Measurements from ENCODE around the gene RBMS1.
A peak's percentile ranks its signal among the peaks of the same experiment; 100 is the strongest.

RBMS1 gene

DNA sequence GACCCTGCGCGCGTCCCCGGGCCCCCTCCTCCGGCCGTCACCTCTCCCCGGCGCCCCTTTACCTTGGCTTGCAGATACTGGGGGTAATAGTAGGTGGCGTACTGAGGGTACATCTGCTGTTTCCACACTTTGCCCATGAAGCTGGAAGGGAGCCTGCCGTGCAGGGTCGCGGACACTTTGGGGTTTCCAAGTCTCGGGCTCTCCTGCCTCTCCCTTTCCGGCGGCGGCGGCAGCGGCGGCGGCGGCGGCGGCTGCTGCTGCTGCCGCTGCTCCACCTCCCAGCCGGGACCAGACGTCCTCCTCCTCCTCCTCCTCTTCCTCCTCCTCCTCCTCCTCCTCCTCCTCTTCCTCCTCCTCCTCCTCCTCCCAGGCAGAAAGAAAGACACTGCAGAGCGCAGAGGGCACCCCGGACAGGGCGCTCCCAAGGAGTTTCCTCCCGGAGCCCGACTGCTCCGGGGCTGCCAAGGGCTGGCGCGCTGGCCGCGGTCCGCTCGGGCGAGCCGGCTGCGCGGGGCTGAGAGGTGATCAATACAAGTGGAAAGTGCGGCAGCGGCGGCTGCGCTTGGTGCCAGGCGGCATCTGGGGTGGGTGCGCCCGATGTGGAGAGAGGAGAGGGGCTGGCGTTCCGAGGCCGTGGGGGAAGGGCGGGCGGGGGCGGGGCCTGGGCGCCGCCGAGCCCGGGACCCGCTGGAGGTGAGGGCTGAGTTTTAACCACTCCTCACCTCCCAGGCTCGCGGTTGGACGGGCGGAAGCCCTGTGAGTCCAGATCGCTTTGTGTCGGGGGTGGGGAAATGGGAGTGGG, at the start of gene RBMS1:
RBMS1 (minus strand) TSS at position 581 of the 802 bp plus-strand sequence; CDS start at position 137, 444 bp downstream.
- H3K27ac Mint-ChIP-seq = no peak within 1 kb of the TSS
- peak; percentile 71 to 78 for ATAC-seq (replicated peaks)
- no peaks in the 10 kb centered on the region for H3K36me3 Mint-ChIP-seq
- H3K9me3 Mint-ChIP-seq = no peaks in the 10 kb centered on the region
- DNase-seq = peak; percentile 2
- H3K4me3 Mint-ChIP-seq = peak within 1 kb of the TSS; percentile 87 to 96
- H3K27me3 Mint-ChIP-seq = peaks cover 36 to 41% of the 10 kb centered on the region in 2 donors
- peaks cover 3 to 13% of the 10 kb centered on the region in 2 donors for H3K4me1 Mint-ChIP-seq

DNA sequence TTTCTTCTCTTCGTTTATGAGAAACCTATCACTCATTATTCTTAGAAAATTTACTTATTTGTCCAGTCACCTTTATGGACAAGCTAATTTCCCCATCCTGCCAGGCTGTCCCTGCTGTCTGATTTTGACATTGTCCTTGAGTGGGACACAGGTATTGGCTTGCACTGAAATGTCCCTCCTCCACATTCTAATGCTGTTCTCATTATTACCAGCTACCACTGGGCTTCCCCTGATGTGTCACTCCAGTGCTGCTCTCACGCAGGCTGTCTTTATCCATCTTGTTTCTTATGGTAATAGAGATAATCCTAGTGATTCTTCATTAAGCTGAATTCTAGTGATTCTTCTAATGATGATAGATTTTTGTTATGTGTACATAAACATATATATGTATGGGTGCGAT, 48.1 kb upstream of the RBMS1 start:
- DNase-seq = no peak
- Mint-ChIP-seq H3K27ac (no peak overlapping the region), H3K4me3 (no peak overlapping the region), H3K36me3 (no peaks in the 10 kb centered on the region), H3K9me3 (no peaks in the 10 kb centered on the region), H3K4me1 (no peaks in the 10 kb centered on the region), H3K27me3 (no peaks in the 10 kb centered on the region)
- peak in 1 of 2 donors; percentile 25 for ATAC-seq (replicated peaks)

DNA sequence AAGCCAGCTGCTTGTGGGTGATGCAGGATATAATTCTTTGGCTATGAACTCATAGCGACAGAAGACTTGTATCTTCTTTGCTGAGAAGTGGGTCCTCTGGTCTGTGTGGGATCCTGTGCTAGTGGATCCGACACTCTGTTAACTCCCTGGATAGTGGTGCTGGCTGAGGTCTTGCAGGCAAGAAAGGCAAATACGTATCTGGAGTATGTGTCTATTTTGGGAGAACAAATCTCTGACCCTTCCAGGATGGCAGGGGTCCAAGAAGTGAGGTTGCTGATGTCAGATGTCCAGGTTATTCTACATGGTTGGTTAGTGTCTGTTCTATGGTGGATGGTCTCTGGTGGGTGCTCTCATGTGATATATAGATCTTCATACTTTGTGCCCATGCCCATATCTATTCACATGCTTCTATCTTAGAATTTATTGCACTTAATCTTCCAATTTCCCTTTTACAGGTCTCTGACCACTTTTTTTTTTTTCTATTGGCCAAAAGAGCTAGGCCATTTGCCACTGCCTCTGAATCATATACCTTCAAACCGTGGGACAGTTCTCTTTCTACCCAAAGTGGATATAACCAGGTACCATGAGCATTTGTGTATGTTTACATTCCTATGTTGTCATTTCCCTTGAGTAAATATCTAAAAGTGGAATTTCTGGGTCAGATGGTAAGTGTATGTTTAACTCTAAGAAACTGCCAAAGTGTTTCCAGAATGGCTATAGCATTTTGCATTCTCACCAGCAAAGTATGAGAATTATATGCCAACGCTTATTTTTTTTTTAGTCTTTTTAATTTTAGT, 45.1 kb upstream of the RBMS1 start:
- no peaks in the 10 kb centered on the region for H3K9me3 Mint-ChIP-seq
- DNase-seq (no peak), ATAC-seq (replicated peaks) (no peak)
- H3K36me3 Mint-ChIP-seq = no peaks in the 10 kb centered on the region
- no peaks in the 10 kb centered on the region for H3K27me3 Mint-ChIP-seq
- no peak overlapping the region for H3K4me3 Mint-ChIP-seq
- H3K27ac Mint-ChIP-seq = no peak overlapping the region
- no peaks in the 10 kb centered on the region for H3K4me1 Mint-ChIP-seq

GRCh38 chr2:160538115-160538514, 44.5 kb upstream of the RBMS1 start:
- no peaks in the 10 kb centered on the region for H3K36me3 Mint-ChIP-seq
- H3K27ac Mint-ChIP-seq = no peak overlapping the region
- ATAC-seq (replicated peaks) (no peak), DNase-seq (no peak)
- no peaks in the 10 kb centered on the region for H3K4me1 Mint-ChIP-seq
- H3K9me3 Mint-ChIP-seq = no peaks in the 10 kb centered on the region
- H3K27me3 Mint-ChIP-seq = no peaks in the 10 kb centered on the region
- H3K4me3 Mint-ChIP-seq = no peak overlapping the region

- no peaks in the 10 kb centered on the region for H3K4me1 Mint-ChIP-seq
- H3K4me3 Mint-ChIP-seq = no peak overlapping the region
- no peaks in the 10 kb centered on the region for H3K36me3 Mint-ChIP-seq
- ATAC-seq (replicated peaks) (no peak), DNase-seq (no peak)
- H3K27me3 Mint-ChIP-seq = no peaks in the 10 kb centered on the region
- no peak overlapping the region for H3K27ac Mint-ChIP-seq
- no peaks in the 10 kb centered on the region for H3K9me3 Mint-ChIP-seq
Observed at GRCh38 chr2:160534996-160535395, 41.4 kb upstream of the RBMS1 start.

DNA sequence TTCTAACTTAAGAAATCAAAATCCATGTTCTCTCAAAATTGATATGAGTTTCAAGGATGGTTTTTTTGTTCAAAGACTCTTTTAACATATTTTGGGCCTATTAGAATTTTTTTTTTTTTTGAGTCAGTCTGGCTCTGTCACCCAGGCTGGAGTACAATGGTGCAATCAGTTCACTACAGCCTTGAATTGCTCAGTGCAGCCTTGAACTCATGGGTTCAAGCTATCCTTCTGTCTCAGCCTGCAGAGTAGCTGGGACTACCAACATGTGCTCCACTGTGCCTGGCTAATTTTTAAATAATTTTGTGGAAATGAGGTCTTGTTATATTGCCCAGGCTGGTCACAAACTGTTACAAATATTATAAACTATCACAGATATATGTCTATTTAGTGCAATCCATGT, 40.6 kb upstream of the RBMS1 start:
- no peak overlapping the region for H3K4me3 Mint-ChIP-seq
- no peak for ATAC-seq (replicated peaks)
- H3K27me3 Mint-ChIP-seq = no peaks in the 10 kb centered on the region
- no peaks in the 10 kb centered on the region for H3K36me3 Mint-ChIP-seq
- no peak overlapping the region for H3K27ac Mint-ChIP-seq
- H3K9me3 Mint-ChIP-seq = no peaks in the 10 kb centered on the region
- no peak for DNase-seq
- H3K4me1 Mint-ChIP-seq = no peaks in the 10 kb centered on the region

GRCh38 chr2:160533482-160533881, 39.9 kb upstream of the RBMS1 start:
- H3K36me3 Mint-ChIP-seq = no peaks in the 10 kb centered on the region
- H3K27ac Mint-ChIP-seq = no peak overlapping the region
- no peak overlapping the region for H3K4me3 Mint-ChIP-seq
- DNase-seq (no peak), ATAC-seq (replicated peaks) (no peak)
- H3K9me3 Mint-ChIP-seq = no peaks in the 10 kb centered on the region
- peaks cover 0 to 6% of the 10 kb centered on the region in 2 donors for H3K27me3 Mint-ChIP-seq
- no peaks in the 10 kb centered on the region for H3K4me1 Mint-ChIP-seq

GRCh38 chr2:160532388-160532787, 38.8 kb upstream of the RBMS1 start:
- no peak overlapping the region for H3K4me3 Mint-ChIP-seq
- no peak for ATAC-seq (replicated peaks)
- H3K27ac Mint-ChIP-seq = no peak overlapping the region
- no peak for DNase-seq
- no peaks in the 10 kb centered on the region for H3K36me3 Mint-ChIP-seq
- H3K4me1 Mint-ChIP-seq = no peaks in the 10 kb centered on the region
- H3K27me3 Mint-ChIP-seq = peaks cover 5 to 7% of the 10 kb centered on the region in 2 donors
- H3K9me3 Mint-ChIP-seq = no peaks in the 10 kb centered on the region

GRCh38 chr2:160522951-160523710, 29.5 kb upstream of the RBMS1 start:
- DNase-seq (no peak), ATAC-seq (replicated peaks) (no peak)
- Mint-ChIP-seq H3K27me3 (peaks cover 0 to 13% of the 10 kb centered on the region in 2 donors), H3K36me3 (no peaks in the 10 kb centered on the region), H3K9me3 (peaks cover 0 to 2% of the 10 kb centered on the region in 2 donors), H3K4me1 (no peaks in the 10 kb centered on the region), H3K27ac (no peak overlapping the region), H3K4me3 (no peak overlapping the region)

DNA sequence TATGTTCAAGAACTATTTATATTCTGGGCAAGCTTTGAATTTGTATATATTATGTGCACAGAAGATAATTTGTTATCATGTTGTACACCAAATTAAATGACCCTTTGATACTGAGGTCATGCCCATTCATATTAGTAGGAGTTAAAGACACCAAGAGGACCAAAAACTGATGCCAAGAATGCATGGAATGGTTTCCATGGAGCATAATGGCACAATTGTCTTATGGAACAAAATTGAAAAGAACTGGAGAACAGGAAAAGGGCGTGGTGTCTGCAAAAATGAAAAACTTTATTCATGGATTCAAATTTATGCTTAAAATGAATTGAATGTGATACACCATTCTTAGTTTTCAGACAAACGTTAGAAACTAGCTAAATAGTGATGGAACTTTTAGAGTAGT, 24.1 kb upstream of the RBMS1 start:
- no peaks in the 10 kb centered on the region for H3K36me3 Mint-ChIP-seq
- no peak overlapping the region for H3K4me3 Mint-ChIP-seq
- peaks cover 0 to 2% of the 10 kb centered on the region in 2 donors for H3K4me1 Mint-ChIP-seq
- H3K27me3 Mint-ChIP-seq = peaks cover 0 to 13% of the 10 kb centered on the region in 2 donors
- ATAC-seq (replicated peaks) (no peak), DNase-seq (no peak)
- H3K27ac Mint-ChIP-seq = no peak overlapping the region
- no peaks in the 10 kb centered on the region for H3K9me3 Mint-ChIP-seq

DNA sequence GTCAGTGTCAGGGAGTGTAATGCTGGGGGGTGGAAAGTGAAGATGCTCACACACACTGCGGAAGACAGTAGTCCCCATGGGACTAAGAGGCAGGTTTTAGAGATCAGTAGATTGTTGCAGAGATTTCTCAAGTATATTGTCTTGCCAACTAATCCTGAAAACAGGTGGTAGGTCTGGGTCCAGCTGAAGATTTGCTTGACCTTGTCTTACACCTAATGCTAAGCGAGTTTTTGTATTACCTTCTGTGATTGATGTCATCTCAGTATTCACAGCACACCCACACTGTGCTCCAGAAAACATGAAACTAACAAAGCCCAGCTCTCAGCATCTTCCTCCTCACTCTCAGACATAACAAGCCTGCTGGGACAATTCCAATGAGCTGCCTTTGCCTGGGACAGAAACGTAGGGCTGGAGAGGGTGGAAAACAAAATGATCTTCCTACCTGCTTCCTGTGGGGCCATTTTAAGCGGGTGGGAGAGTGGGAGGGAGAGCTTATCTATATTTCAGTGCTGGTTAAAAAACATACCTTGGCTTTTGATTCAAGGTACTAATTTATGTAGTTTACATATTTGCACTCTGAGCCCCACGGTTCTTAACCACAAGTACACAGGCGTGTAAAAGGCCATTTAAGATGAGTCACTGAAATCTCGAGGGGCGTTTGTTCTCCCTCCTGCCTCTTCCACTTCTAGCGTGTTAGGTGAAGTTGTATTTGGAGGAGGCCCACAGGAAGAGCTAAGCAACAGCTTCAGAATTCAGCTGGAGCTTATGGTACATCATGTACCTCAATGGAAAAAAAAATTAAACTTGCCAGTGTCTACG, 23.1 kb upstream of the RBMS1 start:
- DNase-seq = no peak
- peaks cover 0 to 13% of the 10 kb centered on the region in 2 donors for H3K27me3 Mint-ChIP-seq
- no peak overlapping the region for H3K27ac Mint-ChIP-seq
- no peaks in the 10 kb centered on the region for H3K9me3 Mint-ChIP-seq
- H3K4me1 Mint-ChIP-seq = peaks cover 0 to 2% of the 10 kb centered on the region in 2 donors
- peak; percentile 72 to 78 for ATAC-seq (replicated peaks)
- no peak overlapping the region for H3K4me3 Mint-ChIP-seq
- H3K36me3 Mint-ChIP-seq = no peaks in the 10 kb centered on the region

DNA sequence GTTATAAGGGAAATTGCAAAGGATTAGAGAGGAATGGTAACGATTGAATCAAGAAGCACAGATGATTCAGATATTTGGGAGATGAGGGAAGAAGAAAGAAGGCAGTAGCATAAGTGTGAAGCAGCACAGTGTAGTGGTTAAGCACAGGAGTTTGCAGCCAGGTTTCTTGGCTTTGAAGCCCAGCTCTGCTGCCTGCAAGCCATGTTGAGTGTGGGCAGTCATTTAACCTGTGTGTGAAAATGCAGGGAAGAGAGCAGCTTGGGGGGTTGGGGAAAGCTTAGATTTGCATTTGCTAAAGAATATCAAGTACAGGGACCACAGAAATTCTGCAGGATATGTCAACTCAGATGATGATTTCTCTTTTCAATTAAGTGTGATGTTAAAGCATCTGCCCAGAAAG, 21.5 kb upstream of the RBMS1 start:
- Mint-ChIP-seq H3K27me3 (peaks cover 0 to 13% of the 10 kb centered on the region in 2 donors), H3K9me3 (no peaks in the 10 kb centered on the region), H3K4me1 (peaks cover 0 to 2% of the 10 kb centered on the region in 2 donors), H3K36me3 (no peaks in the 10 kb centered on the region), H3K4me3 (no peak overlapping the region), H3K27ac (no peak overlapping the region)
- DNase-seq = no peak
- ATAC-seq (replicated peaks) = no peak

GRCh38 chr2:160513120-160513519, 19.5 kb upstream of the RBMS1 start:
- Mint-ChIP-seq H3K9me3 (no peaks in the 10 kb centered on the region), H3K4me1 (peaks cover 0 to 2% of the 10 kb centered on the region in 2 donors), H3K4me3 (no peak overlapping the region), H3K36me3 (no peaks in the 10 kb centered on the region), H3K27ac (no peak overlapping the region), H3K27me3 (peaks cover 0 to 5% of the 10 kb centered on the region in 2 donors)
- no peak for DNase-seq
- ATAC-seq (replicated peaks) = no peak

DNA sequence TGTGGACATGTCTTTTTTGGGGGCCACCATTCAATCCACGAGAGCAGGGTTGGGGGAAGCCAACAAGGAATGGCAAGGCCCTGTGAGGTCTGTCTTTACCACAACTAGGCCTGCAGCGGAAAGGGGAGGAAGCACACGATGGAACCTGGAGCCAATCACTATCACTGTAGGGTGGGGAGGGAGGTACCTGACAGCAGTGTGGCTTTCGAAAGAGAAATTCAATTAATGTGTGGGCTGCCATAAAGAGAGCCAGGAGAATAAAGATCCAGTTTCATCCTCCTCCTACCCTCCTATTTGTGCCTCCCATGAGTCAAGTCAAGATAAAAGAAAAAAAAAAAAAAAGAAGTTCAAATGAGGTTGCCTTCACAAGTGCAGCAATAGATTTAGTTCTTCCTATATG, 18.9 kb upstream of the RBMS1 start:
- no peak overlapping the region for H3K27ac Mint-ChIP-seq
- no peaks in the 10 kb centered on the region for H3K36me3 Mint-ChIP-seq
- DNase-seq = no peak
- no peak overlapping the region for H3K4me3 Mint-ChIP-seq
- no peaks in the 10 kb centered on the region for H3K9me3 Mint-ChIP-seq
- peaks cover 0 to 5% of the 10 kb centered on the region in 2 donors for H3K27me3 Mint-ChIP-seq
- peaks cover 0 to 2% of the 10 kb centered on the region in 2 donors for H3K4me1 Mint-ChIP-seq
- ATAC-seq (replicated peaks) = no peak
